Measurements from ENCODE around the gene FRY. TPM values are rescaled to one million over a fixed set of nuclear protein-coding genes. Genes with fewer than 3 reads are reported as not detected.

The FRY gene
- total and polyA plus RNA-seq, 2 donors (not counting 1 experiment from before 2014, with no cell fraction given): 2.3 to 6.3 TPM

DNA sequence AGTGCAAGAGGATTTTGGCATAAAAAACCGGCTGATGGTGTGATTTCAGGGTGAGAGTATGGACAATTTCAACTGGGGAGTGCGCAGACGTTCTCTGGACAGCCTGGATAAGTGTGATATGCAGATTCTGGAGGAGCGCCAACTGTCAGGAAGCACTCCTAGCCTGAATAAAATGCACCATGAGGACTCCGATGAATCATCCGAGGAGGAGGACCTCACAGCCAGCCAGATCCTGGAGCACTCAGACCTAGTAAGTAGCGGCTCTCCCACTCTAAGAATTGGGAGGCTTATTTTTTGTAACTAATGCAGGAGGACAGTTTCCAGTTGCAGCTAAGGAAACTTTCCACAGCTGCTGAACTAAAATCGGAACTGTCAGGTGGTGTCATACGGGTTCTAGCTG lies 230.0 kb downstream of the FRY start:
- intact Hi-C loops (cut with micrococcal nuclease): no loop called here
- Histone ChIP-seq H3K9ac (ENCODE audit: low read length) (no peak overlapping the region), H3K4me1 (ENCODE audit: control insufficient read depth in 2 of 2, insufficient read depth in 2 of 2, low read length in 2 of 2) (no peaks in the 10 kb centered on the region), H4K20me1 (ENCODE audit: control insufficient read depth, insufficient read depth, low read length, poor library complexity, severe bottlenecking) (no peaks in the 10 kb centered on the region), H3K79me2 (ENCODE audit: control insufficient read depth, insufficient read depth, low read length) (no peaks in the 10 kb centered on the region), H3K27ac (ENCODE audit: low read length in 2 of 2) (no peak overlapping the region), H3K27me3 (replicated peaks in 1 of 4; ENCODE audit: control extremely low read depth in 1 of 4, control insufficient read depth in 3 of 4, insufficient read depth in 4 of 4, low read length in 3 of 4) (no peaks in the 10 kb centered on the region), H3K36me3 (replicated peaks in 1 of 2; ENCODE audit: control extremely low read depth in 1 of 2, control insufficient read depth in 1 of 2, extremely low read depth in 1 of 2, insufficient read depth in 2 of 2, low read length in 1 of 2) (no peaks in the 10 kb centered on the region), H2AFZ (ENCODE audit: insufficient read depth, low read depth, low read length, poor library complexity, severe bottlenecking) (no peak overlapping the region), H3K4me3 (ENCODE audit: control extremely low read depth in 1 of 5, extremely low read depth in 1 of 5, insufficient read depth in 1 of 5, low read depth in 2 of 5, low read length in 4 of 5) (no peak overlapping the region), H3K9me3 (ENCODE audit: control extremely low read depth in 1 of 3, control insufficient read depth in 2 of 3, insufficient read depth in 1 of 3, low read length in 2 of 3) (no peaks in the 10 kb centered on the region), H3K4me2 (replicated peaks; ENCODE audit: low read depth, low read length, poor library complexity, severe bottlenecking) (no peak overlapping the region)
- Mint-ChIP-seq H3K9me3 (ENCODE audit: insufficient read depth) (no peaks in the 10 kb centered on the region), H3K4me1 (no peaks in the 10 kb centered on the region), H3K4me3 (no peak overlapping the region), H3K27ac (no peak overlapping the region), H3K27me3 (no peaks in the 10 kb centered on the region)
- ChIA-PET CTCF (interaction anchor here (1.2 kb wide), 1 partner anchor 8 kb away, joined by 3 read pairs; no protein-coding TSS in a partner anchor), POLR2A (no interaction called here)
- no peak for TF ChIP-seq CTCF (IDR thresholded peaks at IDR 0.05)
- TF ChIP-seq EZH2 (IDR thresholded peaks at IDR 0.05; ENCODE audit: borderline replicate concordance, insufficient read depth, low read depth, low read length, poor library complexity, severe bottlenecking): no peak
- DNase-seq (no peak), ATAC-seq (ENCODE audit: low read depth) (no peak)
- 95% methylated on average over 9 of the region's 9 CpGs for WGBS (ENCODE audit: insufficient coverage)

- Histone ChIP-seq H3K4me1 (ENCODE audit: control insufficient read depth in 2 of 2, insufficient read depth in 2 of 2, low read length in 2 of 2) (no peaks in the 10 kb centered on the region), H4K20me1 (ENCODE audit: control insufficient read depth, insufficient read depth, low read length, poor library complexity, severe bottlenecking) (no peaks in the 10 kb centered on the region), H3K9me3 (ENCODE audit: control extremely low read depth in 1 of 3, control insufficient read depth in 2 of 3, insufficient read depth in 1 of 3, low read length in 2 of 3) (no peaks in the 10 kb centered on the region), H3K9ac (ENCODE audit: low read length) (no peak overlapping the region), H3K4me2 (replicated peaks; ENCODE audit: low read depth, low read length, poor library complexity, severe bottlenecking) (no peak overlapping the region), H3K4me3 (ENCODE audit: control extremely low read depth in 1 of 5, extremely low read depth in 1 of 5, insufficient read depth in 1 of 5, low read depth in 2 of 5, low read length in 4 of 5) (no peak overlapping the region), H2AFZ (ENCODE audit: insufficient read depth, low read depth, low read length, poor library complexity, severe bottlenecking) (no peak overlapping the region), H3K36me3 (replicated peaks in 1 of 2; ENCODE audit: control extremely low read depth in 1 of 2, control insufficient read depth in 1 of 2, extremely low read depth in 1 of 2, insufficient read depth in 2 of 2, low read length in 1 of 2) (no peaks in the 10 kb centered on the region), H3K27me3 (replicated peaks in 1 of 4; ENCODE audit: control extremely low read depth in 1 of 4, control insufficient read depth in 3 of 4, insufficient read depth in 4 of 4, low read length in 3 of 4) (no peaks in the 10 kb centered on the region), H3K27ac (ENCODE audit: low read length in 2 of 2) (no peak overlapping the region), H3K79me2 (ENCODE audit: control insufficient read depth, insufficient read depth, low read length) (no peaks in the 10 kb centered on the region)
- H3K9me3 Mint-ChIP-seq (ENCODE audit: insufficient read depth): no peaks in the 10 kb centered on the region
- H3K4me1 Mint-ChIP-seq: no peaks in the 10 kb centered on the region
- no peaks in the 10 kb centered on the region for H3K27me3 Mint-ChIP-seq
- TF ChIP-seq CTCF (IDR thresholded peaks at IDR 0.05): no peak
- no peak for TF ChIP-seq EZH2 (IDR thresholded peaks at IDR 0.05; ENCODE audit: borderline replicate concordance, insufficient read depth, low read depth, low read length, poor library complexity, severe bottlenecking)
- POLR2A ChIA-PET: no interaction called here
- intact Hi-C loops (cut with micrococcal nuclease): no loop called here
- no peak overlapping the region for H3K4me3 Mint-ChIP-seq
- 80% methylated on average over 1 of the region's 3 CpGs for WGBS (ENCODE audit: insufficient coverage)
- ATAC-seq (ENCODE audit: low read depth): no peak
- no peak overlapping the region for H3K27ac Mint-ChIP-seq
- CTCF ChIA-PET: no interaction called here
- no peak for DNase-seq
Measured at GRCh38 chr13:32262165-32262564, 230.6 kb downstream of the FRY start.

Data from B cell (primary cell).